GM12878 (cell line): ENCODE data around the gene SLC51A. TPM values are rescaled to one million over a fixed set of nuclear protein-coding genes. Genes with fewer than 3 reads are reported as not detected.

Experiments used
- ATAC-seq: fragments of 200-7000 bp; cut with Tn5 transposase; 3 replicates; pipeline ENCODE4 v1.9.1; 2020; ENCODE audit warnings: mild to moderate bottlenecking, moderate library complexity
- BruUV-seq: library from RNA; stranded (reverse); fragments of 400-500 nt; replicated peaks from 2 replicates; lab custom pipeline; 2021; lab: Mats Ljungman, UMichigan
- CTCF ChIA-PET: fragments of 300-600 bp; sonication (Branson Sonifier 250); formaldehyde crosslinking; extraction: SDS; loops from one replicate; lab custom pipeline; 2021; ENCODE audit warnings: inconsistent platforms; lab: Yijun Ruan, JAX
- POLR2A ChIA-PET: fragments of 350-600 bp; formaldehyde crosslinking; extraction: SDS; loops from one replicate; lab custom pipeline; 2021; ENCODE audit warnings: inconsistent platforms; lab: Charles Lee
- RAD21 ChIA-PET: fragments of 300-600 bp; sonication (Branson Sonifier 250); formaldehyde crosslinking; loops from one replicate; lab custom pipeline; 2023; ENCODE audit warnings: antibody characterized with exemption; ENCODE audit not compliant: unreplicated experiment; lab: Charles Lee
- SMC1A ChIA-PET: fragments of 300-600 bp; sonication (Branson Sonifier 250); formaldehyde crosslinking; loops from one replicate; lab custom pipeline; 2023; ENCODE audit not compliant: unreplicated experiment, uncharacterized antibody; lab: Charles Lee
- DNase-seq: peaks from one replicate; pipeline ENCODE4 v3.0.0-alpha.2; 2011; ENCODE audit warnings: low read depth, low spot score
- FAIRE-seq: peaks from 3 replicates; lab custom pipeline; 2011; peaks lifted over from hg19 to GRCh38; lab: Jason Lieb, UNC
- H2AFZ ChIP-seq: 2 replicates; pipeline ENCODE4 v1.6.0; 2011; ENCODE audit warnings: low read depth, low read length, control low read depth; ENCODE audit not compliant: control insufficient read depth
- H3K27ac ChIP-seq: 2 replicates; pipeline ENCODE4 v1.5.1; 2011; ENCODE audit warnings: control low read depth; ENCODE audit not compliant: control insufficient read depth, insufficient read depth
- H3K27me3 ChIP-seq, 2 experiments: replicated peaks in 1 of 2; 2 replicates each; pipeline versions ENCODE4 v1.6.0 to v1.6.1; 2011; ENCODE audit warnings: low read length in 1 of 2; ENCODE audit not compliant: control insufficient read depth in 2 of 2, insufficient read depth in 2 of 2
- H3K36me3 ChIP-seq, 2 experiments: 2 replicates each; pipeline ENCODE4 v1.5.1; 2011; ENCODE audit warnings: low read length in 1 of 2; ENCODE audit not compliant: control insufficient read depth in 2 of 2, insufficient read depth in 2 of 2
- H3K4me1 ChIP-seq: 2 replicates; pipeline ENCODE4 v1.6.1; 2011; ENCODE audit warnings: mild to moderate bottlenecking, low read length, moderate library complexity, mixed read lengths; ENCODE audit not compliant: control insufficient read depth, insufficient read depth
- H3K4me2 ChIP-seq: 2 replicates; pipeline ENCODE4 v1.6.0; 2011; ENCODE audit warnings: control low read depth; ENCODE audit not compliant: control insufficient read depth, insufficient read depth
- H3K4me3 ChIP-seq: fragments of 200-600 bp; sonication (generic); 2 replicates; pipeline ENCODE4 v1.5.1; 2016
- H3K79me2 ChIP-seq: 2 replicates; pipeline ENCODE4 v1.6.0; 2011; ENCODE audit warnings: low read length; ENCODE audit not compliant: control insufficient read depth, insufficient read depth
- H3K9ac ChIP-seq: 2 replicates; pipeline ENCODE4 v1.8.0; 2011; ENCODE audit warnings: low read length, control low read depth, mixed read lengths; ENCODE audit not compliant: control insufficient read depth, insufficient read depth
- H3K9me3 ChIP-seq: replicated peaks from 3 replicates; pipeline ENCODE4 v1.5.1; 2011; ENCODE audit warnings: mild to moderate bottlenecking, low read length; ENCODE audit not compliant: control insufficient read depth, insufficient read depth
- H4K20me1 ChIP-seq: 2 replicates; pipeline ENCODE4 v1.6.0; 2011; ENCODE audit not compliant: control insufficient read depth, insufficient read depth
- CUX1 ChIP-seq: IDR thresholded peaks from 2 replicates; pipeline ENCODE4 v1.6.1; 2012; ENCODE audit warnings: improper control_type of control experiment, low read depth, low read length; ENCODE audit not compliant: insufficient replicate concordance
- EZH2 ChIP-seq: IDR thresholded peaks from 2 replicates; pipeline ENCODE4 v1.6.1; 2012; ENCODE audit warnings: low read depth, mild to moderate bottlenecking, control low read depth, inconsistent platforms, low read length, borderline replicate concordance; ENCODE audit not compliant: control insufficient read depth
- KDM1A ChIP-seq: fragments of 200-600 bp; sonication (generic); IDR thresholded peaks from 2 replicates; pipeline ENCODE4 v1.6.1; 2016; ENCODE audit warnings: borderline replicate concordance
- MYB ChIP-seq: fragments of 150-350 bp; IDR thresholded peaks from 2 replicates; pipeline ENCODE4 v1.6.1; 2014; ENCODE audit warnings: mild to moderate bottlenecking, low read depth, low read length, borderline replicate concordance
- NFXL1 ChIP-seq: fragments of 450-650 bp; IDR thresholded peaks from 2 replicates; pipeline ENCODE4 v1.6.1; 2017; ENCODE audit warnings: antibody characterized with exemption, mild to moderate bottlenecking, borderline replicate concordance
- SREBF1 ChIP-seq: IDR thresholded peaks from 2 replicates; pipeline ENCODE4 v1.6.1; 2012; ENCODE audit warnings: mild to moderate bottlenecking, low read length
- ZBTB11 ChIP-seq: fragments of 450-650 bp; formaldehyde crosslinking; IDR thresholded peaks from 2 replicates; pipeline ENCODE4 v1.5.0; 2022; ENCODE audit warnings: mild to moderate bottlenecking, missing genetic modification characterization
- ZBTB33 ChIP-seq: fragments of 450-650 bp; IDR thresholded peaks from 2 replicates; pipeline ENCODE4 v1.6.1; 2017; ENCODE audit warnings: mild to moderate bottlenecking
- WGBS: methylation state at CpG from one replicate; pipeline ENCODE4 v1.1.6; 2016; ENCODE audit warnings: low lambda C conversion rate; ENCODE audit not compliant: insufficient replicate concordance, insufficient coverage; ENCODE audit errors: missing lambda C conversion rate; 5-methylcytosine and 5-hydroxymethylcytosine counted together
- in situ Hi-C: fragments of 300-500 bp; cut with MboI; formaldehyde crosslinking; loops from 9 replicates; pipeline ENCODE4 v1.14.3; 2018; ENCODE audit warnings: mixed read lengths
- intact Hi-C: fragments of 100-400 bp; cut with micrococcal nuclease; formaldehyde crosslinking; loops from one replicate; pipeline ENCODE4 v1.14.2; 2022; ENCODE audit not compliant: unreplicated experiment
- polyA plus RNA-seq, 11 experiments: library from polyadenylated mRNA; depleted of rRNA in 4 of 11; unstranded in 6 of 11; stranded (reverse) in 5 of 11; fragments of >200 nt; fragmentation: Nextera tagmentation in 4 of 11; fragmentation: Illumina TruSeq in 1 of 11; extraction: Ambion mirVana in 4 of 11; extraction: Trizol in 1 of 11; gene quantifications; 1 replicate in 1 of 11; 2 replicates in 10 of 11; pipeline versions ENCODE4 v1.2.1 to v1.2.3, GENCODE V29; 2011 to 2016; ENCODE audit warnings: inconsistent platforms in 2 of 11, missing spikeins in 2 of 11, low read depth in 1 of 11
- total RNA-seq, 4 experiments: library from RNA; depleted of rRNA in 3 of 4; stranded (reverse); fragments of >200 nt in 3 of 4; fragmentation: Illumina TruSeq in 1 of 4; extraction: Trizol in 1 of 4; gene quantifications; 2 replicates each; pipeline versions ENCODE4 v1.2.1 to v1.2.3, GENCODE V29; 2013 to 2021
- TF ChIP-seq, protein P1 (sequence below): fragments of 450-650 bp; IDR thresholded peaks from 2 replicates; pipeline ENCODE4 v1.6.1; 2017; ENCODE audit warnings: borderline replicate concordance

Gene SLC51A
- total and polyA plus RNA-seq, 10 of the 15 experiments (the other 5 are each of a cell fraction or from before 2014, with no cell fraction given): 0.99 to 3.9 (median 2.2) TPM; not detected in 6

DNA sequence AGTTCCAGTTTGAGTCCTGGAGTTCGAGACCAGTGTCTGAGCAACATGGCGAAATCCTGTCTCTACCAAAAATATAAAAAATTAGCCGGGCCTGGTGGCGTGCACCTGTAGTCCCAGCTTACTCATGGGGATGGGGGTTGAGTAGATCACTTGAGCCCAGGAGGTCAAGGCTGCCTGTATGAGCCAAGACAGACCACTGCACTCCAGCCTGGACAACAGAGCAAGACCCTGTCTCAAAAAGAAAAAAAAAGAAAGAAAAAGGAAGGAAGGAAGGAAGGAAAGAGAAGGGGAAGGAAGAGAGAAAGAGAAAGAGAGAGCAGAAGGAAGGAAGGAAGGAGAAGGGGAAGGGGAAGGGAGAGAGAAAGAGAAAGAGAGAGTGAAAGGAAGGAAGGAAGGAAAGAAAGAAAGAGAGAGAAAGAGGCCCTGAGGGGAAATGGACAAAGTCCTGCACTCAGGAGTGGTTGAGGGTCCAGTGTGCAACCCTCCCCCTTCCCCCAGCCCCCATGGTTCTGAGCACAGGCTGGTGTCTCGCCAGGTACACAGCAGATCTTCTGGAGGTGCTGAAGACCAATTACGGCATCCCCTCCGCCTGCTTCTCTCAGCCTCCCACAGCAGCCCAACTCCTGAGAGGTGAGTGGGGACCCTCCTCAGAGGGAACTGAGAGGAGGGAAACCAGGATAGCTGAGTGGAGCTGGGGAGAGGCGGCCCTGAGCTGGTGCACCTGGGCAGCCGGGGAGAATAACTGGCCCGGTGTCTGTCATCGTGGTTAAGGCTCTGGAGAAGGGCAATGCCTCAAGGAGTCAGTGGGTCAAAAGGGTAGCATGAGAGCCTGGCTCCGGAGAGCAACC is 1.2 kb downstream of the SLC51A start:
- no peak overlapping the region for H3K27ac ChIP-seq
- no peaks in the 10 kb centered on the region for H3K36me3 ChIP-seq
- H3K79me2 ChIP-seq: no peaks in the 10 kb centered on the region
- in situ Hi-C loops (no loop called here), intact Hi-C loops (no loop called here)
- H4K20me1 ChIP-seq: no peaks in the 10 kb centered on the region
- no peak overlapping the region for H2AFZ ChIP-seq
- no peak for DNase-seq
- CTCF ChIA-PET: interaction anchor here (1.9 kb wide), 1 partner anchor 144 kb away, joined by 5 read pairs; no protein-coding TSS in a partner anchor
- POLR2A ChIA-PET: interaction anchor here (1.0 kb wide), 1 partner anchor 18 kb away, joined by 3 read pairs; no protein-coding TSS in a partner anchor
- no peaks in the 10 kb centered on the region for H3K9me3 ChIP-seq
- no peak overlapping the region for H3K4me2 ChIP-seq
- H3K9ac ChIP-seq: no peak overlapping the region
- SMC1A ChIA-PET: interaction anchor here (2.2 to 2.8 kb wide), 2 partner anchors 12 to 16 kb away, joined by 7 to 9 read pairs; no protein-coding TSS in a partner anchor
- FAIRE-seq: no peak
- RAD21 ChIA-PET: no interaction called here
- ATAC-seq: no peak
- H3K4me3 ChIP-seq: no peak overlapping the region
- no TSS peak for BruUV-seq
- peaks cover 10% of the 10 kb centered on the region for H3K4me1 ChIP-seq
- no peaks in the 10 kb centered on the region for H3K27me3 ChIP-seq
- 73% methylated on average over 10 of the region's 12 CpGs for WGBS
- no peak for TF ChIP-seq MYB
- TF ChIP-seq CUX1: no peak
- no peak for TF ChIP-seq ZBTB11 (CRISPR knock-in tag)
- TF ChIP-seq SREBF1: no peak
- no peak for TF ChIP-seq ZBTB33
- no peak for TF ChIP-seq EZH2
- TF ChIP-seq, protein P1, sequence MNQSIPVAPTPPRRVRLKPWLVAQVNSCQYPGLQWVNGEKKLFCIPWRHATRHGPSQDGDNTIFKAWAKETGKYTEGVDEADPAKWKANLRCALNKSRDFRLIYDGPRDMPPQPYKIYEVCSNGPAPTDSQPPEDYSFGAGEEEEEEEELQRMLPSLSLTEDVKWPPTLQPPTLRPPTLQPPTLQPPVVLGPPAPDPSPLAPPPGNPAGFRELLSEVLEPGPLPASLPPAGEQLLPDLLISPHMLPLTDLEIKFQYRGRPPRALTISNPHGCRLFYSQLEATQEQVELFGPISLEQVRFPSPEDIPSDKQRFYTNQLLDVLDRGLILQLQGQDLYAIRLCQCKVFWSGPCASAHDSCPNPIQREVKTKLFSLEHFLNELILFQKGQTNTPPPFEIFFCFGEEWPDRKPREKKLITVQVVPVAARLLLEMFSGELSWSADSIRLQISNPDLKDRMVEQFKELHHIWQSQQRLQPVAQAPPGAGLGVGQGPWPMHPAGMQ: no peak
- TF ChIP-seq KDM1A: no peak
- no peak for TF ChIP-seq NFXL1
